Measurements from ENCODE around the gene JAG1.
"Not testable (repeated sequence)": the region's sequence is repeated elsewhere in the genome, so short reads cannot be mapped to it uniquely, and the experiment has no call there.

Gene JAG1

DNA sequence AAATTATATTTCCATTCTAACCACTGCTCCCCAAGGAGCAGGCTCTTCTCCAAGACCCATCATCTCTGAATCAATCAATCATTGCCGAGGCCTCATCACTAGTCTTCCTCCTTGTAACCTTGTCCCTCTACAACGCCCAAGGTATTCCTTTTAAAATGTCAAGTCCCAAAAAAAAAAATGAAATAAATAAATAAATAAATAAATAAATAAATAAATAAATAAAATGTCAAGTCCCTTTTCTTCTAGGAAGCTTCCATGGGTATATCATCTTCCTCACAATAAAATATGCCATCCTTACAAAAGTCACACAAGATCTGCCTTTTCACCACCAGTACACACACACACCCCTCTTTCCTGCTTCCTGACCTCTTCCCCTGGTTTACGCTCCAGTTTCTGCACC is 57.6 kb downstream of the JAG1 start (continued):
- TF ChIP-seq ZNF426 (tag by site-specific recombination; IDR thresholded peaks at IDR 0.05): peak; percentile 33

DNA sequence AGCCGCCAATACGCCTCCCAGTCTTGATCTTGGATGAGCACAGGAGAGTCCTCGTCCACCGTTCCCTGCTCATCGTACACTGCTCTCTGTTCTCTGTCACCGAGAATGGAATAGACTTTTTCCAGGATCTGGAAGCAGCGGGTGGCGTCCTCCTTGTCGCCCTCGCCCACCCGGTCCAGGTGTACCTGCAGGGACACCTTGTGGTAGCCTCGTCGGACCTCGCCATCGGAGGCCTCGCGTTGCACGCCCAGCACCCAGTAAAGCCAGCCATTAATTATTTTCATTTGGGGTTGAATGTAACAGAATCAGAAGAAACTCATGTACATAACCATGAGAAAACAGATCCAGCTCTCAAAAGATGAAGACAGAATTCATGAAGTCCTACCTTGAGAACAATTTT is 59.9 kb downstream of the JAG1 start:
- peaks cover 0 to 4% of the 10 kb centered on the region in 2 experiments; a peak in 1 of 3 replicates for H3K36me3 ChIP-seq (ENCODE audit: control insufficient read depth in 2 of 2, insufficient read depth in 1 of 2, low read length in 2 of 2)
- CTCF ChIA-PET: interaction anchor here (0.6 to 0.7 kb wide), 2 partner anchors 81 to 929 kb away, joined by 3 to 4 read pairs; no protein-coding TSS in a partner anchor

DNA sequence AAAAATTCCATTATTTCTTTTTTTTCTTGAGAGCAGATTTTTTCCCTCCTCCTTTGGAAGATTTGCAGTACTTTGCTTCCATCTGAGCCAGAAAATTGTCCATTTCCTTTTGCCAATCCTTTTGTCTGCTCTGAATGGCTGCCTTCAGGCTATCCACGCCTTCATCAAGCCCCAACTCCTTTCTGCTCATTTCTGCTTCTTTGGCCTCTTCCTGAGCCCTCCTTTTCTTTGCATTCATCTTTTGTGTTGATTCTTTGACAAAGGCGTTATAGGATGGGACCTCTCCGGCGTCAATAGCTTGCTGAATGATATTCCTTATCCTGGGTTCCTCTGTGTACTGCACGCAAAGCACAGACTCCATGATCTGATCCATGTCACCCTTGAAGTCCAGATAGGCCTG is 60.4 kb downstream of the JAG1 start:
- H3K36me3 ChIP-seq (ENCODE audit: control insufficient read depth in 2 of 2, insufficient read depth in 1 of 2, low read length in 2 of 2); H3K4me1 ChIP-seq (ENCODE audit: control insufficient read depth, insufficient read depth, low read length); POLR2A ChIA-PET; H3K9me3 ChIP-seq (ENCODE audit: control insufficient read depth, insufficient read depth, low read depth, low read length); H3K27ac ChIP-seq (ENCODE audit: extremely low read depth, low read depth, low read length); CTCF ChIA-PET; H3K4me3 ChIP-seq (ENCODE audit: low read depth, low read length): not testable (repeated sequence)

More for the DNA sequence above, 59.9 kb downstream of the JAG1 start:
- TF ChIP-seq ZNF133 (tag by site-specific recombination; IDR thresholded peaks at IDR 0.05) (no peak), TCF7L2 (IDR thresholded peaks at IDR 0.05; ENCODE audit: borderline replicate concordance, low read depth, low read length) (no peak), ZSCAN16 (tag by site-specific recombination; IDR thresholded peaks at IDR 0.05) (no peak), ZXDB (tag by site-specific recombination; IDR thresholded peaks at IDR 0.05) (no peak), ZNF221 (tag by site-specific recombination; IDR thresholded peaks at IDR 0.05; ENCODE audit: borderline replicate concordance) (no peak), ZFHX2 (tag by site-specific recombination; conservative IDR thresholded peaks at IDR 0.05) (no peak), ZNF335 (tag by site-specific recombination; conservative IDR thresholded peaks at IDR 0.05) (no peak), KLF8 (tag by site-specific recombination; IDR thresholded peaks at IDR 0.05) (no peak), ZNF19 (tag by site-specific recombination; IDR thresholded peaks at IDR 0.05; ENCODE audit: low read depth) (no peak), SCRT2 (tag by site-specific recombination; IDR thresholded peaks at IDR 0.05) (no peak), ZFP3 (tag by site-specific recombination; IDR thresholded peaks at IDR 0.05; ENCODE audit: low read depth) (no peak), ZNF626 (tag by site-specific recombination; IDR thresholded peaks at IDR 0.05) (no peak), ZNF558 (tag by site-specific recombination; IDR thresholded peaks at IDR 0.05) (no peak), ZNF2 (tag by site-specific recombination; IDR thresholded peaks at IDR 0.05) (no peak), ZNF184 (tag by site-specific recombination; IDR thresholded peaks at IDR 0.05) (no peak)
- H3K9me3 ChIP-seq (ENCODE audit: control insufficient read depth, insufficient read depth, low read depth, low read length): no peaks in the 10 kb centered on the region
- no peak overlapping the region for H3K27ac ChIP-seq (ENCODE audit: extremely low read depth, low read depth, low read length)
- POLR2A ChIA-PET: no interaction called here
- H3K4me3 ChIP-seq (ENCODE audit: low read depth, low read length): no peak overlapping the region
- H3K4me1 ChIP-seq (ENCODE audit: control insufficient read depth, insufficient read depth, low read length): peaks cover under 1% of the 10 kb centered on the region

DNA sequence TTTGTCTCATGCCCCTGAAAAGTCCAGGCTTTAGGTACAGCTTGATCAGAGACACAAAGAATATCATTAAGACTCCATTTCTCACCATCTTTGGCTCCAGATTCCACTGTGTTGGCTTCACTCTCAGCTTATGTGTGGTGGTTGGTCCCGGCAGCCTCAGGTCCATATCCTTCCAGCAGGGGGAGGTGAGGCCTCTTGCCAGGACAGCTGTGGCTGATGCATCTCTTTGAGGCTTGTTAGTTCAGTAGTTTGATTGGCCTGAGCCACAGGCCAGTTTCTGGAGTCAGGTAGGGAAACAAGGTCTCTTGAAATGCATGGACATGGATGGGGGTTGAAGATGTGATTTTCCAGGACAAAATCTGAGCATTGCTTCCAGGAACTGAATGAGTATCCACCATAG is 62.4 kb downstream of the JAG1 start:
- ChIA-PET POLR2A (no interaction called here), CTCF (interaction anchor here (0.6 to 1.5 kb wide), 4 partner anchors 10 to 814 kb away, joined by 3 to 5 read pairs (median 4); no protein-coding TSS in a partner anchor)
- TF ChIP-seq ZNF341 (tag by site-specific recombination; IDR thresholded peaks at IDR 0.05; ENCODE audit: low read depth) (peak; percentile 61), ZNF202 (tag by site-specific recombination; IDR thresholded peaks at IDR 0.05; ENCODE audit: borderline replicate concordance) (no peak)

DNA sequence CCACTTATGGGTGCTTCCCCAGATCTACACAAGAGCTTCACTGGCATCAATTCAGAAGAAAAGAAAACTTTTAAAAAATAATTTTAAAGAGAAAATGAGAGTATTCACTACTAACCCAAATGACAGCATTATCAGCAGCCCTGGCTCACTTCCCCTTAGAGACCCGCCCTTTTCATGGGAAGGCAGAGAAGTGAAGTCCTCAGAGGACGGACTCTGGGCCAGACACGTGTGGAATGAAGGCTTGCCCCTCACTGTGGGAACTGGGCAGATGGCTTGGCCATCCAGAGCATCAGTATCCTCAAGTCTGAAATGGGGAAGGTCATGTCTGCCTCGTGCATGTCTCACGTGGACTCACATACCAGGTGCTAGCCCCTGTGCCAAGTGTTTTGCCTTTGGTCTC is 63.5 kb downstream of the JAG1 start:
- Histone ChIP-seq H3K9me3 (ENCODE audit: control insufficient read depth, insufficient read depth, low read depth, low read length) (no peaks in the 10 kb centered on the region), H3K36me3 (ENCODE audit: control insufficient read depth in 2 of 2, insufficient read depth in 1 of 2, low read length in 2 of 2) (peaks cover 0 to 4% of the 10 kb centered on the region in 2 experiments; a peak in 1 of 3 replicates), H3K4me1 (ENCODE audit: control insufficient read depth, insufficient read depth, low read length) (no peaks in the 10 kb centered on the region), H3K27ac (ENCODE audit: extremely low read depth, low read depth, low read length) (no peak overlapping the region), H3K4me3 (ENCODE audit: low read depth, low read length) (no peak overlapping the region)
- ChIA-PET CTCF (interaction anchor here (0.7 kb wide), 1 partner anchor 207 kb away, joined by 3 read pairs; no protein-coding TSS in a partner anchor), POLR2A (no interaction called here)
- TF ChIP-seq, protein P1, sequence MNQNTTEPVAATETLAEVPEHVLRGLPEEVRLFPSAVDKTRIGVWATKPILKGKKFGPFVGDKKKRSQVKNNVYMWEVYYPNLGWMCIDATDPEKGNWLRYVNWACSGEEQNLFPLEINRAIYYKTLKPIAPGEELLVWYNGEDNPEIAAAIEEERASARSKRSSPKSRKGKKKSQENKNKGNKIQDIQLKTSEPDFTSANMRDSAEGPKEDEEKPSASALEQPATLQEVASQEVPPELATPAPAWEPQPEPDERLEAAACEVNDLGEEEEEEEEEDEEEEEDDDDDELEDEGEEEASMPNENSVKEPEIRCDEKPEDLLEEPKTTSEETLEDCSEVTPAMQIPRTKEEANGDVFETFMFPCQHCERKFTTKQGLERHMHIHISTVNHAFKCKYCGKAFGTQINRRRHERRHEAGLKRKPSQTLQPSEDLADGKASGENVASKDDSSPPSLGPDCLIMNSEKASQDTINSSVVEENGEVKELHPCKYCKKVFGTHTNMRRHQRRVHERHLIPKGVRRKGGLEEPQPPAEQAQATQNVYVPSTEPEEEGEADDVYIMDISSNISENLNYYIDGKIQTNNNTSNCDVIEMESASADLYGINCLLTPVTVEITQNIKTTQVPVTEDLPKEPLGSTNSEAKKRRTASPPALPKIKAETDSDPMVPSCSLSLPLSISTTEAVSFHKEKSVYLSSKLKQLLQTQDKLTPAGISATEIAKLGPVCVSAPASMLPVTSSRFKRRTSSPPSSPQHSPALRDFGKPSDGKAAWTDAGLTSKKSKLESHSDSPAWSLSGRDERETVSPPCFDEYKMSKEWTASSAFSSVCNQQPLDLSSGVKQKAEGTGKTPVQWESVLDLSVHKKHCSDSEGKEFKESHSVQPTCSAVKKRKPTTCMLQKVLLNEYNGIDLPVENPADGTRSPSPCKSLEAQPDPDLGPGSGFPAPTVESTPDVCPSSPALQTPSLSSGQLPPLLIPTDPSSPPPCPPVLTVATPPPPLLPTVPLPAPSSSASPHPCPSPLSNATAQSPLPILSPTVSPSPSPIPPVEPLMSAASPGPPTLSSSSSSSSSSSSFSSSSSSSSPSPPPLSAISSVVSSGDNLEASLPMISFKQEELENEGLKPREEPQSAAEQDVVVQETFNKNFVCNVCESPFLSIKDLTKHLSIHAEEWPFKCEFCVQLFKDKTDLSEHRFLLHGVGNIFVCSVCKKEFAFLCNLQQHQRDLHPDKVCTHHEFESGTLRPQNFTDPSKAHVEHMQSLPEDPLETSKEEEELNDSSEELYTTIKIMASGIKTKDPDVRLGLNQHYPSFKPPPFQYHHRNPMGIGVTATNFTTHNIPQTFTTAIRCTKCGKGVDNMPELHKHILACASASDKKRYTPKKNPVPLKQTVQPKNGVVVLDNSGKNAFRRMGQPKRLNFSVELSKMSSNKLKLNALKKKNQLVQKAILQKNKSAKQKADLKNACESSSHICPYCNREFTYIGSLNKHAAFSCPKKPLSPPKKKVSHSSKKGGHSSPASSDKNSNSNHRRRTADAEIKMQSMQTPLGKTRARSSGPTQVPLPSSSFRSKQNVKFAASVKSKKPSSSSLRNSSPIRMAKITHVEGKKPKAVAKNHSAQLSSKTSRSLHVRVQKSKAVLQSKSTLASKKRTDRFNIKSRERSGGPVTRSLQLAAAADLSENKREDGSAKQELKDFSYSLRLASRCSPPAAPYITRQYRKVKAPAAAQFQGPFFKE (tag by site-specific recombination; IDR thresholded peaks at IDR 0.05; ENCODE audit: borderline replicate concordance): no peak
- TF ChIP-seq SP2 (tag by site-specific recombination; IDR thresholded peaks at IDR 0.05) (no peak), KLF8 (tag by site-specific recombination; IDR thresholded peaks at IDR 0.05) (no peak), ZNF266 (tag by site-specific recombination; IDR thresholded peaks at IDR 0.05; ENCODE audit: low read depth) (no peak), ZNF596 (tag by site-specific recombination; IDR thresholded peaks at IDR 0.05) (no peak), ZNF223 (tag by site-specific recombination; IDR thresholded peaks at IDR 0.05) (no peak), ZNF560 (tag by site-specific recombination; IDR thresholded peaks at IDR 0.05; ENCODE audit: borderline replicate concordance) (no peak)

More for the DNA sequence above, 62.4 kb downstream of the JAG1 start:
- Histone ChIP-seq H3K4me3 (ENCODE audit: low read depth, low read length) (no peak overlapping the region), H3K4me1 (ENCODE audit: control insufficient read depth, insufficient read depth, low read length) (no peaks in the 10 kb centered on the region), H3K27ac (ENCODE audit: extremely low read depth, low read depth, low read length) (no peak overlapping the region), H3K9me3 (ENCODE audit: control insufficient read depth, insufficient read depth, low read depth, low read length) (no peaks in the 10 kb centered on the region), H3K36me3 (ENCODE audit: control insufficient read depth in 2 of 2, insufficient read depth in 1 of 2, low read length in 2 of 2) (peaks cover 0 to 4% of the 10 kb centered on the region in 2 experiments; a peak in 1 of 3 replicates)

Measured in HEK293 (cell line).